DND-41 (cell line): ENCODE measurements around the gene IQGAP1.

Source experiments
- ATAC-seq: fragments of 200-7000 bp; cut with Tn5 transposase; 3 replicates; pipeline ENCODE4 v1.9.1; 2021; ENCODE audit warnings: low read depth; ENCODE audit not compliant: insufficient read depth
- DNase-seq: peaks from one replicate; pipeline ENCODE4 v3.0.0-alpha.2; 2020
- H2AFZ ChIP-seq: 2 replicates; pipeline ENCODE4 v1.6.0; 2012; ENCODE audit warnings: low read depth, low read length
- H3K27ac ChIP-seq: 2 replicates; pipeline ENCODE4 v1.5.1; 2012; ENCODE audit warnings: low read length, inconsistent platforms
- H3K27me3 ChIP-seq: fragments of 200-600 bp; sonication (generic); 2 replicates; pipeline ENCODE4 v1.6.0; 2012; ENCODE audit warnings: low read length, mild to moderate bottlenecking, inconsistent platforms; ENCODE audit not compliant: insufficient read depth, poor library complexity
- H3K36me3 ChIP-seq: 2 replicates; pipeline ENCODE4 v1.5.1; 2012; ENCODE audit warnings: low read length, inconsistent platforms; ENCODE audit not compliant: insufficient read depth
- H3K4me1 ChIP-seq: 2 replicates; pipeline ENCODE4 v1.5.1; 2012; ENCODE audit warnings: mild to moderate bottlenecking, low read length; ENCODE audit not compliant: insufficient read depth
- H3K4me2 ChIP-seq: 2 replicates; pipeline ENCODE4 v1.6.0; 2012; ENCODE audit warnings: mild to moderate bottlenecking, moderate library complexity, low read length, inconsistent platforms; ENCODE audit not compliant: insufficient read depth
- H3K4me3 ChIP-seq, 2 experiments: fragments of 200-600 bp in 1 of 2; shearing (Covaris generic) in 1 of 2; 2 replicates each; pipeline ENCODE4 v1.5.1; 2012 to 2016; ENCODE audit warnings: inconsistent platforms in 2 of 2, low read length in 2 of 2, mild to moderate bottlenecking in 2 of 2, low read depth in 1 of 2, moderate library complexity in 1 of 2
- H3K79me2 ChIP-seq: 2 replicates; pipeline ENCODE4 v1.6.0; 2012; ENCODE audit warnings: low read length, inconsistent platforms; ENCODE audit not compliant: insufficient read depth
- H3K9ac ChIP-seq: 2 replicates; pipeline ENCODE4 v1.6.0; 2012; ENCODE audit warnings: low read depth, mild to moderate bottlenecking, inconsistent platforms, low read length, moderate library complexity
- H3K9me3 ChIP-seq: 2 replicates; pipeline ENCODE4 v1.5.1; 2012; ENCODE audit warnings: low read length, moderate library complexity, mild to moderate bottlenecking, inconsistent platforms; ENCODE audit not compliant: insufficient read depth, severe bottlenecking
- H4K20me1 ChIP-seq: 2 replicates; pipeline ENCODE4 v1.6.0; 2012; ENCODE audit warnings: low read length; ENCODE audit not compliant: insufficient read depth
- EZH2 ChIP-seq: IDR thresholded peaks from 3 replicates; pipeline ENCODE4 v1.6.1; 2012; ENCODE audit warnings: borderline replicate concordance, low read depth, mild to moderate bottlenecking, moderate library complexity, low read length, inconsistent platforms; ENCODE audit not compliant: severe bottlenecking
- TF ChIP-seq, protein P1 (sequence below): IDR thresholded peaks from 2 replicates; pipeline ENCODE4 v1.5.1; 2012; ENCODE audit warnings: borderline replicate concordance, low read length, moderate library complexity, mild to moderate bottlenecking; ENCODE audit not compliant: poor library complexity, severe bottlenecking; ENCODE audit errors: extremely low read depth

The IQGAP1 gene

GRCh38 chr15:90489944-90490343 is 101.9 kb downstream of the IQGAP1 start:
- H3K27me3 ChIP-seq: no peaks in the 10 kb centered on the region
- H3K4me1 ChIP-seq: no peaks in the 10 kb centered on the region
- TF ChIP-seq EZH2: no peak
- TF ChIP-seq, protein P1, sequence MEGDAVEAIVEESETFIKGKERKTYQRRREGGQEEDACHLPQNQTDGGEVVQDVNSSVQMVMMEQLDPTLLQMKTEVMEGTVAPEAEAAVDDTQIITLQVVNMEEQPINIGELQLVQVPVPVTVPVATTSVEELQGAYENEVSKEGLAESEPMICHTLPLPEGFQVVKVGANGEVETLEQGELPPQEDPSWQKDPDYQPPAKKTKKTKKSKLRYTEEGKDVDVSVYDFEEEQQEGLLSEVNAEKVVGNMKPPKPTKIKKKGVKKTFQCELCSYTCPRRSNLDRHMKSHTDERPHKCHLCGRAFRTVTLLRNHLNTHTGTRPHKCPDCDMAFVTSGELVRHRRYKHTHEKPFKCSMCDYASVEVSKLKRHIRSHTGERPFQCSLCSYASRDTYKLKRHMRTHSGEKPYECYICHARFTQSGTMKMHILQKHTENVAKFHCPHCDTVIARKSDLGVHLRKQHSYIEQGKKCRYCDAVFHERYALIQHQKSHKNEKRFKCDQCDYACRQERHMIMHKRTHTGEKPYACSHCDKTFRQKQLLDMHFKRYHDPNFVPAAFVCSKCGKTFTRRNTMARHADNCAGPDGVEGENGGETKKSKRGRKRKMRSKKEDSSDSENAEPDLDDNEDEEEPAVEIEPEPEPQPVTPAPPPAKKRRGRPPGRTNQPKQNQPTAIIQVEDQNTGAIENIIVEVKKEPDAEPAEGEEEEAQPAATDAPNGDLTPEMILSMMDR: no peak
- H3K27ac ChIP-seq: no peak overlapping the region
- no peaks in the 10 kb centered on the region for H3K79me2 ChIP-seq
- H4K20me1 ChIP-seq: no peaks in the 10 kb centered on the region
- DNase-seq (no peak), ATAC-seq (no peak)
- peaks cover 86% of the 10 kb centered on the region for H3K36me3 ChIP-seq
- H3K9me3 ChIP-seq: no peaks in the 10 kb centered on the region
- no peak overlapping the region for H2AFZ ChIP-seq
- H3K9ac ChIP-seq: no peak overlapping the region
- no peak overlapping the region for H3K4me2 ChIP-seq
- H3K4me3 ChIP-seq: no peak overlapping the region

- ATAC-seq (no peak), DNase-seq (no peak)
- Histone ChIP-seq H2AFZ (no peak overlapping the region), H3K4me1 (no peaks in the 10 kb centered on the region), H3K4me3 (no peak overlapping the region), H3K27ac (no peak overlapping the region), H3K36me3 (peaks cover 79% of the 10 kb centered on the region), H3K9ac (no peak overlapping the region), H3K79me2 (no peaks in the 10 kb centered on the region), H3K27me3 (no peaks in the 10 kb centered on the region), H4K20me1 (no peaks in the 10 kb centered on the region), H3K9me3 (no peaks in the 10 kb centered on the region), H3K4me2 (no peak overlapping the region)
- no peak for TF ChIP-seq EZH2
- TF ChIP-seq, protein P1: no peak
Measured at GRCh38 chr15:90493647-90494046, 105.6 kb downstream of the IQGAP1 start.

DNA sequence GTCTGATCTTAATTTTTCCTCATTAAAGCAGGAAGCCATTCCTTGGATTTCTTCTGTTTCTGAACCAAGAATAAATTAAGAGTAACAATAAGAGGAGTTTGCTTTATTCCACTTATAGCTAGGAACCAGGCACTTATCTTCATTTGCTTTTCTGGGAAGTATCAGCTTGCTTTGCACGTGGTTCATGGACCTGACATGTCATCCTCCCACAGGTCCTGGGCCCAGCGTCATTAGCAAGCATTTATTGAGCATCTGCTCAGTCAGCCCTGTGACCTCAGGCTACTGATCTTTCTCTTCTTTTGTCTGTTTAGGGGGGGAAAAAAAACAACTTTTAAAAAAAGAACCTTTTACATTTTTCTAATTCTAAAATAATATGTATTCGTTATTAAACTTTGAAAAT is 107.0 kb downstream of the IQGAP1 start:
- DNase-seq (no peak), ATAC-seq (no peak)
- no peaks in the 10 kb centered on the region for H4K20me1 ChIP-seq
- H2AFZ ChIP-seq: no peak overlapping the region
- H3K27me3 ChIP-seq: no peaks in the 10 kb centered on the region
- H3K4me3 ChIP-seq: no peak overlapping the region
- H3K4me1 ChIP-seq: no peaks in the 10 kb centered on the region
- H3K9me3 ChIP-seq: no peaks in the 10 kb centered on the region
- no peaks in the 10 kb centered on the region for H3K79me2 ChIP-seq
- no peak overlapping the region for H3K4me2 ChIP-seq
- TF ChIP-seq EZH2: no peak
- TF ChIP-seq, protein P1: no peak
- no peak overlapping the region for H3K9ac ChIP-seq
- peaks cover 79% of the 10 kb centered on the region for H3K36me3 ChIP-seq
- H3K27ac ChIP-seq: no peak overlapping the region

- Histone ChIP-seq H3K4me2 (no peak overlapping the region), H3K27ac (no peak overlapping the region), H3K27me3 (no peaks in the 10 kb centered on the region), H3K9ac (no peak overlapping the region), H2AFZ (no peak overlapping the region), H4K20me1 (no peaks in the 10 kb centered on the region), H3K79me2 (no peaks in the 10 kb centered on the region), H3K4me1 (no peaks in the 10 kb centered on the region), H3K9me3 (no peaks in the 10 kb centered on the region), H3K4me3 (no peak overlapping the region), H3K36me3 (peaks cover 78% of the 10 kb centered on the region)
- ATAC-seq (no peak), DNase-seq (no peak)
- no peak for TF ChIP-seq EZH2
- TF ChIP-seq, protein P1: no peak
Measured at GRCh38 chr15:90496791-90497190, 108.7 kb downstream of the IQGAP1 start.
